Erythroblast (primary cell): ENCODE results near the gene KREMEN2.

Experiments
- GATA1 ChIP-seq: IDR thresholded peaks from 2 replicates; pipeline ENCODE4 v1.6.1; 2011; ENCODE audit warnings: low read depth, mild to moderate bottlenecking, control low read depth, low read length, moderate library complexity
- POLR2A ChIP-seq: IDR thresholded peaks from 2 replicates; pipeline ENCODE4 v1.6.1; 2011; ENCODE audit warnings: mild to moderate bottlenecking, low read length

GRCh38 chr16:2980227-2981176 is 16.4 kb downstream of the KREMEN2 start, which contains the start of gene PKMYT1:
- TF ChIP-seq POLR2A, result peak; percentile 96
- TF ChIP-seq GATA1, result no peak
